PFSK-1 (cell line): ENCODE measurements around the gene NMRK2.

ENCODE experiments used
- POLR2AphosphoS5 ChIP-seq: IDR thresholded peaks from 2 replicates; pipeline ENCODE4 v1.6.1; 2012; ENCODE audit warnings: low read depth, mild to moderate bottlenecking, control low read depth, low read length, moderate library complexity
- REST ChIP-seq, 2 experiments: IDR thresholded peaks; 2 replicates each; pipeline versions ENCODE4 v1.6.1 to v1.8.0; 2011 to 2012; ENCODE audit warnings: low read depth in 2 of 2, low read length in 2 of 2, control low read depth in 1 of 2, inconsistent platforms in 1 of 2, mild to moderate bottlenecking in 1 of 2, moderate library complexity in 1 of 2; ENCODE audit not compliant: insufficient read depth in 1 of 2
- SIN3A ChIP-seq: IDR thresholded peaks from 2 replicates; pipeline ENCODE4 v1.6.1; 2012; ENCODE audit warnings: mild to moderate bottlenecking, low read length, moderate library complexity, borderline replicate concordance; ENCODE audit not compliant: insufficient read depth
- TAF1 ChIP-seq: IDR thresholded peaks from 2 replicates; pipeline ENCODE4 v1.6.1; 2012; ENCODE audit warnings: low read length, control low read depth, borderline replicate concordance; ENCODE audit not compliant: insufficient read depth

GRCh38 chr19:3964256-3965194 is 31.7 kb downstream of the NMRK2 start:
- TF ChIP-seq TAF1 (no peak), REST (IDR thresholded peaks at IDR 0.05; ENCODE audit: insufficient read depth in 1 of 2, low read depth in 2 of 2, low read length in 2 of 2) (no peak), SIN3A (no peak), POLR2AphosphoS5 (no peak)
